A549 (cell line): Measurements from ENCODE around the gene HCRTR1. TPM values are rescaled to one million over a fixed set of nuclear protein-coding genes. Genes with fewer than 3 reads are reported as not detected.

Experiments used
- ATAC-seq, 2 experiments: fragments of 200-7000 bp in 1 of 2; fragments of >200 bp in 1 of 2; cut with Nextera tagmentation in 1 of 2; cut with Tn5 transposase in 1 of 2; 3 replicates each; pipeline versions ENCODE4 v1.8.0 to v1.9.1; 2018 to 2020; ENCODE audit warnings: mild to moderate bottlenecking in 1 of 2, moderate library complexity in 1 of 2
- CTCF ChIA-PET: fragments of 300-600 bp; sonication (Branson Sonifier 250); formaldehyde crosslinking; extraction: SDS; loops from one replicate; lab custom pipeline; 2021; ENCODE audit warnings: antibody characterized with exemption, inconsistent platforms; lab: Yijun Ruan, JAX
- POLR2A ChIA-PET: fragments of 350-600 bp; formaldehyde crosslinking; extraction: SDS; loops from one replicate; lab custom pipeline; 2021; ENCODE audit warnings: antibody characterized with exemption, inconsistent platforms; lab: Yijun Ruan, JAX
- DNase-seq, 2 experiments: peaks; one replicate each; pipeline versions ENCODE4 v3.0.0 to v3.0.0-alpha.2; 2011 to 2016; ENCODE audit warnings: low read depth in 1 of 2, low spot score in 1 of 2
- FAIRE-seq: peaks from 2 replicates; lab custom pipeline; 2011; peaks lifted over from hg19 to GRCh38; lab: Jason Lieb, UNC
- H3K27ac ChIP-seq, 2 experiments: fragments of >200 bp; sonication (Bioruptor Twin); formaldehyde crosslinking; 3 replicates each; pipeline ENCODE4 v1.5.1; 2016 to 2017
- H3K4me1 ChIP-seq: fragments of >200 bp; sonication (Bioruptor Twin); formaldehyde crosslinking; 3 replicates; pipeline ENCODE4 v1.6.1; 2016
- H3K4me2 ChIP-seq: fragments of >200 bp; sonication (Bioruptor Twin); formaldehyde crosslinking; 3 replicates; pipeline ENCODE4 v1.6.1; 2016
- H3K4me3 ChIP-seq: fragments of >200 bp; sonication (Bioruptor Twin); formaldehyde crosslinking; 3 replicates; pipeline ENCODE4 v1.5.1; 2016
- H3K9me3 ChIP-seq: fragments of >200 bp; sonication (Bioruptor Twin); formaldehyde crosslinking; 3 replicates; pipeline ENCODE4 v1.6.1; 2016
- ATOH8 ChIP-seq: fragments of 250-450 bp; sonication (Bioruptor Pico); IDR thresholded peaks from 2 replicates; pipeline ENCODE4 v1.5.0; 2020; ENCODE audit warnings: low read depth, mild to moderate bottlenecking, moderate library complexity
- CEBPB ChIP-seq, 2 experiments: fragments of >200 bp in 1 of 2; sonication (Bioruptor Twin) in 1 of 2; formaldehyde crosslinking in 1 of 2; IDR thresholded peaks; 2 replicates each; pipeline ENCODE4 v1.6.1; 2012 to 2016
- CHD2 ChIP-seq: fragments of 150-350 bp; IDR thresholded peaks from 2 replicates; pipeline ENCODE4 v1.6.1; 2014; ENCODE audit warnings: low read length; ENCODE audit not compliant: partially characterized antibody
- E2F6 ChIP-seq: IDR thresholded peaks from 2 replicates; pipeline ENCODE4 v1.6.1; 2012; ENCODE audit warnings: low read depth, borderline replicate concordance
- EHMT2 ChIP-seq: fragments of 200-600 bp; sonication (generic); IDR thresholded peaks from 2 replicates; pipeline ENCODE4 v1.6.1; 2016; ENCODE audit warnings: antibody characterized with exemption, low read depth, mild to moderate bottlenecking, moderate library complexity
- ESRRA ChIP-seq: fragments of 150-350 bp; IDR thresholded peaks from 2 replicates; pipeline ENCODE4 v1.6.1; 2014; ENCODE audit warnings: mild to moderate bottlenecking, low read length, borderline replicate concordance
- FOXS1 ChIP-seq: fragments of 250-450 bp; sonication (Bioruptor Pico); IDR thresholded peaks from 2 replicates; pipeline ENCODE4 v1.5.0; 2020; ENCODE audit warnings: mild to moderate bottlenecking, moderate library complexity
- HES2 ChIP-seq: fragments of >200 bp; sonication (Bioruptor Twin); formaldehyde crosslinking; IDR thresholded peaks from 2 replicates; pipeline ENCODE4 v1.6.1; 2016
- JUN ChIP-seq, 2 experiments: fragments of >200 bp; sonication (Bioruptor Twin); formaldehyde crosslinking; IDR thresholded peaks; 2 replicates in 1 of 2; 3 replicates in 1 of 2; pipeline ENCODE4 v1.6.1; 2016 to 2017
- MAX ChIP-seq: IDR thresholded peaks from 2 replicates; pipeline ENCODE4 v1.6.1; 2012
- NFE2L2 ChIP-seq: fragments of 150-350 bp; conservative IDR thresholded peaks from 2 replicates; pipeline ENCODE4 v1.6.1; 2014; ENCODE audit warnings: low read length
- PHF8 ChIP-seq: fragments of 200-600 bp; sonication (generic); IDR thresholded peaks from 2 replicates; pipeline ENCODE4 v1.6.1; 2016; ENCODE audit warnings: low read depth, mild to moderate bottlenecking, antibody characterized with exemption, moderate library complexity, borderline replicate concordance
- RNF2 ChIP-seq: fragments of 200-600 bp; sonication (generic); IDR thresholded peaks from 2 replicates; pipeline ENCODE4 v1.6.1; 2016; ENCODE audit warnings: low read depth, mild to moderate bottlenecking, antibody characterized with exemption, moderate library complexity, borderline replicate concordance
- SREBF2 ChIP-seq: fragments of 450-650 bp; IDR thresholded peaks from 2 replicates; pipeline ENCODE4 v1.6.1; 2014; ENCODE audit warnings: mild to moderate bottlenecking, moderate library complexity
- TFCP2L1 ChIP-seq: fragments of 250-450 bp; sonication (Bioruptor Pico); IDR thresholded peaks from 2 replicates; pipeline ENCODE4 v1.5.0; 2021; ENCODE audit warnings: mild to moderate bottlenecking
- ZFP36 ChIP-seq: fragments of 450-650 bp; IDR thresholded peaks from 2 replicates; pipeline ENCODE4 v1.6.1; 2014; ENCODE audit warnings: borderline replicate concordance; ENCODE audit not compliant: partially characterized antibody
- ZSCAN20 ChIP-seq: fragments of 250-450 bp; sonication (Bioruptor Pico); IDR thresholded peaks from 2 replicates; pipeline ENCODE4 v1.8.0; 2022; ENCODE audit warnings: mild to moderate bottlenecking, moderate library complexity
- WGBS: methylation state at CpG from one replicate; pipeline ENCODE4 v1.1.6; 2017; ENCODE audit errors: missing lambda C conversion rate; 5-methylcytosine and 5-hydroxymethylcytosine counted together
- polyA plus RNA-seq, 4 experiments: library from polyadenylated mRNA; depleted of rRNA in 3 of 4; stranded (reverse); fragments of >200 nt; fragmentation: RNase III in 1 of 4; extraction: RNeasy Plus Mini Kit Qiagen cat#74134 plus additional on column Dnase treatment in 1 of 4; gene quantifications; 2 replicates in 3 of 4; 3 replicates in 1 of 4; pipeline ENCODE4 v1.2.3, GENCODE V29; 2011 to 2017

HCRTR1 gene
- polyA plus RNA-seq, 2 of the 4 experiments (the other 2 are of a cell fraction) = not detected

- 87% methylated on average over 16 of the region's 16 CpGs for WGBS
- FAIRE-seq (no peak), DNase-seq (no peak), ATAC-seq (no peak)
- Histone ChIP-seq H3K9me3 (no peaks in the 10 kb centered on the region), H3K4me3 (no peak overlapping the region), H3K4me1 (peaks cover 26% of the 10 kb centered on the region), H3K27ac (peak overlapping the region in 1 of 2 experiments; percentile 53; a peak in 2 of 6 replicates), H3K4me2 (no peak overlapping the region)
- CTCF ChIA-PET = interaction anchor here (0.9 to 15.8 kb wide), 2 partner anchors 14 to 35 kb away, joined by 3 to 252 read pairs; partner anchors contain the start of gene TINAGL1
- TF ChIP-seq HES2 (no peak), ZFP36 (no peak), JUN (IDR thresholded peaks at IDR 0.05) (no peak), PHF8 (no peak), ATOH8 (no peak), MAX (no peak), ZSCAN20 (no peak), CEBPB (IDR thresholded peaks at IDR 0.05) (no peak), TFCP2L1 (CRISPR knock-in tag) (no peak), ESRRA (no peak), EHMT2 (no peak), SREBF2 (no peak)
- POLR2A ChIA-PET = no interaction called here
Observed at GRCh38 chr1:31583082-31583994, 34.2 kb upstream of the HCRTR1 start.

GRCh38 chr1:31583995-31584868 lies 33.3 kb upstream of the HCRTR1 start:
- TF ChIP-seq JUN (IDR thresholded peaks at IDR 0.05) (no peak), TFCP2L1 (CRISPR knock-in tag) (no peak), RNF2 (no peak), ZFP36 (no peak), E2F6 (no peak), CHD2 (no peak), SREBF2 (no peak), FOXS1 (CRISPR knock-in tag) (no peak), CEBPB (IDR thresholded peaks at IDR 0.05) (no peak), NFE2L2 (no peak), HES2 (no peak)
- ATAC-seq (no peak; a peak in 1 of 6 replicates), DNase-seq (no peak), FAIRE-seq (no peak)
- no peaks in the 10 kb centered on the region for H3K9me3 ChIP-seq
- H3K27ac ChIP-seq = peak overlapping the region in 1 of 2 experiments; percentile 53; a peak in 2 of 6 replicates
- peaks cover 26% of the 10 kb centered on the region for H3K4me1 ChIP-seq
- no peak overlapping the region for H3K4me3 ChIP-seq
- CTCF ChIA-PET = interaction anchor here (0.9 to 15.8 kb wide), 5 partner anchors 13 to 49 kb away, joined by 3 to 252 read pairs (median 3); partner anchors contain the start of genes HCRTR1 and TINAGL1
- 0 out of 3 replicates have a peak overlapping the region, but pooled peaks have one; percentile 8 for H3K4me2 ChIP-seq
- POLR2A ChIA-PET = no interaction called here
- WGBS = 53% methylated on average over 8 of the region's 13 CpGs
